Testis (tissue), 2 donors: ENCODE data around the gene SERPINB10.

Experiments used
- CTCF ChIP-seq, 3 experiments: fragments of 450-650 bp in 2 of 3; fragments of 200-600 bp in 1 of 3; sonication (generic) in 1 of 3; IDR thresholded peaks; one replicate each; pipeline ENCODE4 v1.5.1; 2016 to 2019; ENCODE audit warnings: antibody characterized with exemption in 3 of 3, mild to moderate bottlenecking in 2 of 3, moderate library complexity in 1 of 3
- POLR2A ChIP-seq: fragments of 450-650 bp; IDR thresholded peaks from one replicate; pipeline ENCODE4 v1.6.1; 2017; ENCODE audit warnings: antibody characterized with exemption, mild to moderate bottlenecking, moderate library complexity

- TF ChIP-seq CTCF (IDR thresholded peaks at IDR 0.05) (no peak), POLR2A (no peak)
Measured at GRCh38 chr18:63960891-63961290, 53.1 kb downstream of the SERPINB10 start.
